ENCODE measurements around the gene ADAP1.
"Not testable (repeated sequence)": the region's sequence is repeated elsewhere in the genome, so short reads cannot be mapped to it uniquely, and the experiment has no call there.

The ADAP1 gene

DNA sequence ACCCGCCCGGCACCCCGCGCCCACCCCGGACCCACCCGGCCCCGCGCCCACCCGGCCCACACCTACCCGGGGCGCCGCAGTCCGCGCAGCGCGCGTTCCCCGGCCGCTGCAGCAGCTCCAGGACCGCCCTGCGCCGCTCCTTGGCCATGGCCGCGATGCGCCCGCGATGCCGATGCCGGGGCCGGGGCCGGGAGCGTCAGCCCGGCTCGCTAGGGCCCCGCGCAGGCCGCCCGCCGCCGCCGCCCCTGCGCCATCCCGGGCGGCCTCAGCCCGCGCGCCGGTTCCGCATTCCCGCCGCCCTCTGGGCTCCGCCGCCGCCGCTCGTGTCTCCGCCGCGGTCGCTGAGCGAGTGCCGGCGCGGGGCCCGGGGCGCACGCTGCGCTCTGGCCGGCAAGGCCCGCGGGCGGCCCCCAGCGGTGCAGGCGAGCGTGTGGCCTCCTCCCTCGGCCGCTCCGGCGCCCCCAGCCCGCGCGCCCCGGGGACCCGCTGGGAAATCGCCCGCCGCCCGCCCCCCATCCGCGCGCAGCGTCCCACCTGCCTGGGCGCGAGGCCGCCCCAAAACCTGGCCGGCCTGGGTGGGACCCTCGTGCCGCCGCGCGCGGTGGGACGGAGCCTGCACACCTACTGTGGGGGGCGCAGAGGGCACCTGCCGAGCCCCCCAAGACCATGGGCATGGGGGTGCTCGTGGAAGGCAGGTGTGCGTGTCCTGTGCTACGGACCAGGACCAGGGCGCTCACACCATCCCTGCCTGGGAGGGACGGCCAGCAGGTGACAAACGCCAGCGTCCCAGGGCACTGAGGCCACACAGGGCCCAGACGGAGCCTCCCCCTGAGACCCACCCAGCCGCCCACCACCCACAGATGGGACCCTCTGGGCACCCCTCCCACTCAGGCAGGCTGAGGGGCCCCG, at the start of gene ADAP1:
ADAP1 (minus strand) TSS at position 351 of the 909 bp plus-strand sequence; CDS start at position 148, 203 bp downstream.
- no peak for DNase-seq

DNA sequence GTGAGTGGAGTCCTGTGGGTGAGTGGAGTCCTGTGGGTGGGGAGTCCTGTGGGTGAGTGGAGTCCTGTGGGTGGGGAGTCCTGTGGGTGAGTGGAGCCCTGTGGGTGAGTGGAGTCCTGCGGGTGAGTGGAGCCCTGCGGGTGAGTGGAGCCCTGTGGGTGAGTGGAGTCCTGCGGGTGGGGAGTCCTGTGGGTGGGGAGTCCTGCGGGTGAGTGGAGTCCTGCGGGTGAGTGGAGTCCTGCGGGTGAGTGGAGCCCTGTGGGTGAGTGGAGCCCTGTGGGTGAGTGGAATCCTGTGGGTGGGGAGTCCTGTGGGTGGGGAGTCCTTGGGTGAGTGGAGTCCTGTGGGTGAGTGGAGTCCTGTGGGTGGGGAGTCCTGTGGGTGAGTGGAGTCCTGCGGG, 48.0 kb upstream of the ADAP1 start:
- DNase-seq: not testable (repeated sequence)

DNA sequence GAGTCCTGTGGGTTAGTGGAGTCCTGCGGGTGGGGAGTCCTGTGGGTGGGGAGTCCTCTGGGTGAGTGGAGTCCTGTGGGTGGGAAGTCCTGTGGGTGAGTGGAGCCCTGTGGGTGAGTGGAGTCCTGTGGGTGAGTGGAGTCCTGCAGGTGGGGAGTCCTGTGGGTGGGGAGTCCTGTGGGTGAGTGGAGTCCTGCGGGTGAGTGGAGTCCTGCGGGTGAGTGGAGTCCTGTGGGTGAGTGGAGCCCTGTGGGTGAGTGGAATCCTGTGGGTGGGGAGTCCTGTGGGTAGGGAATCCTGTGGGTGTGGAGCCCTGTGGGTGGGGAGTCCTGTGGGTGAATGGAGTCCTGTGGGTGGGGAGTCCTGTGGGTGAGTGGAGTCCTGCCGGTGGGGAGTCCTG, 47.5 kb upstream of the ADAP1 start:
- not testable (repeated sequence) for DNase-seq

- DNase-seq: not testable (repeated sequence)
Observed at GRCh38 chr7:1001069-1001770, 46.7 kb upstream of the ADAP1 start.

- DNase-seq: no peak
Observed at GRCh38 chr7:999941-1000935, 45.8 kb upstream of the ADAP1 start.

DNA sequence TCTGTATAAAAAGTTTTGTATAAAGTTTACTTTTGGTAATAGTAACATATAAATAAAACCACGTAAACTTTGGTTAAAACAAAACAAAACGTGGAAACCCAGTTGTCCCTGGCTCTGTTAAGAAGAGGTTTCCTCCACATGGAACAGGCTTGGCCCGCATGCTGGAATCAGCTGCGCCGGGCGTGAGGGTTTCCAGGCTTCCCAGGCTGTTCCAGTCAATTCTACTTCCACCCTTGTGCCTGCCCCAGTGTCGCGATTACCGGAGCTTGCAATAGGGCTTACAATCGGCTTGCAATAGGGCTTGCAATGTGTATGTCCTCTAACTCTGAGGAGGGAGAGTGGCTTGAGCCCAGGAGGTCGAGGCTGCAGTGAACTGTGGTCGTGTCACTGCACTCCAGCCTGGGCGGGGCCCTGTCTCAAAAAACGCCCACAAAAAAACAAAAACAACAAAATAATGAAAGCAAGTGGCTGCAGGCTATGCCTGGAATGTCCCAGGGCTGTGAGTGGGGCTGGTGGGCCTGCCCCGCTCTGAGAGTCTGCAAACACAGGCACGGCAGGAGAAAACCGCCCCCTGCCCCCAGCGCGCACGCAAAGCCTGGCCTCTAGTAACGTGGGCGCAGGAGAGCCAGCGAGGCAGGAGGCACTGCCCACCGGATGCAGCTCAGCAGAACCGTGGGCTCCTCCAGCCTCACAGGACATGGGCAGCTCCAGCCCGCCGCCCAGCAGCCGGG, 44.8 kb upstream of the ADAP1 start:
- no peak for DNase-seq

DNA sequence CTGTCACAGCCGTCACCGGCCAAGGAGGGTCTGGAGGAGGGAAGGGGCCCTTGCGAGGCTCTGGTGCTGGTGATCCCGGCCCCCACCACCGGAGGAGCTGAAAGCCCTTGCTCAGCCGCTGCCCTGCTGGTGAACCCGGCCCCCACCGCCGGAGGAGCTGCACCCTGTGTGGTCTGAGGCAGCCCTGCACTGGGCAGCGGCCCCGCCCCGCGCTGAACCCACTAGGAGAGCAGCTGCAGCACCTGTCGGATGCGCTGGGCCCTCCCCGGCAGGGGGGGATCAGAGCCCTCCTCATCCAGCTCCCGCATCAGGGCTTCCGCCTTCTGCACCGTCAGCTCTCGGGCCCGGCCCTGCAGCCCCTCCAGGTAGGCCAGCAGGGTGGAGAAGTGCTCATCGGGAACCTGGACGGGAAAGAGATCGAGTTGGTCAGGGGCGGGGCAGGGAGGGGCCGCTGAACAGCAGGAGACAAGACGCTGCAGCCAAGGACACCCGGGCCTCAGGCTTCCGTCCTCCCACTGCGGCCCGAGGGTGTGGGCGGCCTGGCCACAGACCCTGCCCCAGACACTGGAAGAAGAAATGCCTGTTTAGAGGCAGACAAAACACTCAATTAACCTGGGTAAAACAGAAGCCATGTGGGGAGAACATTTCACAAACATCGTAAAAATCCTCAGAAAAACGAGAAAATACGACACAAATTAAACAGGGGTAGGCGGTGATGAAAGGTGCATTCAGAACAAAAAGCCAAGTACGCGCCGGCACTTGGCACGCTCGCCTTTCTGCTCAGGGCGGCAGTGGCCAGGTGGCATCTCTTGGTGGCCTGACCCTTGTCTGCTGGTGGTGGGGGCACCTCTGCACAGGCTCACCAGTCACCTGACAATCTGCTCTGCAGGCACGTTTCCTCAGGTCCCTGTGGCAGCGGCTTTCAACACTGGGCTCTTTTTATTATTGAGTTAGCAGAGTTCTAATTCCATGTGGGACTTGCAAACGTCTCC, 43.2 kb upstream of the ADAP1 start:
- no peak for DNase-seq

GRCh38 chr7:996079-996872, 41.8 kb upstream of the ADAP1 start:
- DNase-seq: no peak

DNA sequence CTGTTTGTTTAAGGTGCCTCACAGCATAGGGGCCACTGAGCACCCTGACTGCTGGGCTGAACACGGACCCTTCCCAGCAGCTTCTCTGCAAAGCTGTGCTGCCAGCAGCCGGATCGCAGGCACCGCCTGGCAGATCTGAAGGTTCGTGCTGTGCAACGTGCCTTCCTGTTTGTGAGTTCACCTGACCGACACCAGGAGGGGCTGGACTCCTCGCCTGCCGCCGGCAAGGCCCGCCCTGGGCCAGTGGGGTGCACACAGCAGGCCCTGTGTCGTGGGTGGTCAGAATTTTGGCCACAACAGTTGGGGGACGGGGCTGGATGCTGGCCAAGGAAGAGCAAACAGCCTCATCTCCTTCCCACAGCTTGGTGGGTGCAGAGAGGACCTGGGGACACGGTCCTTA, 41.1 kb upstream of the ADAP1 start:
- DNase-seq: no peak

GRCh38 chr7:994592-995308, 40.3 kb upstream of the ADAP1 start:
- no peak for DNase-seq

GRCh38 chr7:992709-993607, 38.5 kb upstream of the ADAP1 start:
- DNase-seq: peak; percentile 89

GRCh38 chr7:991729-992656, 37.5 kb upstream of the ADAP1 start:
- no peak for DNase-seq

- DNase-seq: no peak
Observed at GRCh38 chr7:990933-991728, 36.7 kb upstream of the ADAP1 start.

- no peak for DNase-seq
Observed at GRCh38 chr7:990352-990932, 36.0 kb upstream of the ADAP1 start.

DNA sequence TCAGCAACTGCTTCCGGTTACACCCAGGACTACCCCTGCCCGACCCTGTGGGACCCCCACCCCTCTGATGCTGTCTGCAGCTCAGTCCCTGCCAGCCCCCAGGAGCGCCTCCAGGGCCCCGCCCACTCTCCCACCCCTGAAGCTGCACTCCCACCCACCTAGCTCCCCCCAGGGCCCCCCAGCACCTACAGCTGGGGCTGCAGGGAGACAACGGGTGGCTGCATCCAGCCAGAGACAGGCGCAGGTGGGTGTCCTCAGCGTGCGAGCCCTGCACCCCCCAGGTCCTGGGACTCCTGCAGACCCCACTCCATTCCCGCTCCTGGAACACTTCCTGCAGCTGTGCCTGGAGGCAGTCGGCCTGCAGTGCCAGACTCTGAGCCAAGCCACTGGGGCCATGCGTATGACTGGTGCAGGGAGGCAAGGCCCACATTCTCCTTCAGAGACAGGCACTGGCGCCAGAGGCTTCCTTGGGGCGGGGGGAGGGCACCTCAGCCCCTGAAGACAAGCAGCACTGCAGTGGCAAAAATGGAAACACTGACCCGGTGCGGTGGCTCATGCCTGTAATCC, 34.6 kb upstream of the ADAP1 start:
- no peak for DNase-seq

Data from HCEC 1CT (cell line).